Osteocyte (in vitro differentiated cells): ENCODE data around the gene RRP9. TPM values are rescaled to one million over a fixed set of nuclear protein-coding genes. Genes with fewer than 3 reads are reported as not detected.

Source experiments
- DNase-seq: peaks from one replicate; pipeline ENCODE4 v3.0.0; 2021; ENCODE audit warnings: mixed read lengths; ENCODE audit not compliant: unreplicated experiment; ENCODE audit errors: extremely low spot score
- H3K27ac Mint-ChIP-seq: one replicate; pipeline ENCODE4 v1.8.0; 2021; ENCODE audit warnings: mild to moderate bottlenecking, mixed read lengths; ENCODE audit not compliant: unreplicated experiment
- H3K27me3 Mint-ChIP-seq: one replicate; pipeline ENCODE4 v1.8.0; 2021; ENCODE audit warnings: mixed read lengths; ENCODE audit not compliant: unreplicated experiment
- H3K36me3 Mint-ChIP-seq: one replicate; pipeline ENCODE4 v1.8.0; 2021; ENCODE audit warnings: mixed read lengths; ENCODE audit not compliant: unreplicated experiment
- H3K4me1 Mint-ChIP-seq: one replicate; pipeline ENCODE4 v1.8.0; 2021; ENCODE audit warnings: mixed read lengths; ENCODE audit not compliant: unreplicated experiment
- H3K4me3 Mint-ChIP-seq: one replicate; pipeline ENCODE4 v1.8.0; 2021; ENCODE audit warnings: mild to moderate bottlenecking, moderate library complexity, mixed read lengths; ENCODE audit not compliant: unreplicated experiment
- H3K9me3 Mint-ChIP-seq: one replicate; pipeline ENCODE4 v1.8.0; 2021; ENCODE audit warnings: mixed read lengths; ENCODE audit not compliant: unreplicated experiment
- CTCF ChIP-seq: fragments of 200-600 bp; sonication (generic); IDR thresholded peaks from 2 replicates; pipeline ENCODE4 v1.5.0; 2021; ENCODE audit warnings: antibody characterized with exemption, mild to moderate bottlenecking, moderate library complexity
- total RNA-seq: library from RNA; stranded (reverse); gene quantifications from 2 replicates; pipeline ENCODE4 v1.2.1, GENCODE V29; 2021

Gene RRP9
- total RNA-seq, 1 donor from 2014 or later: 20.7 TPM

GRCh38 chr3:51963951-51964451, 22.3 kb upstream of the RRP9 start:
- DNase-seq: no peak
- Mint-ChIP-seq H3K9me3 (no peaks in the 10 kb centered on the region), H3K4me3 (no peak overlapping the region), H3K4me1 (peaks cover 28% of the 10 kb centered on the region), H3K27me3 (no peaks in the 10 kb centered on the region), H3K36me3 (no peaks in the 10 kb centered on the region), H3K27ac (no peak overlapping the region)
- TF ChIP-seq CTCF: no peak

- no peak for TF ChIP-seq CTCF
- H3K4me1 Mint-ChIP-seq: peaks cover 19% of the 10 kb centered on the region
- H3K9me3 Mint-ChIP-seq: no peaks in the 10 kb centered on the region
- H3K27me3 Mint-ChIP-seq: no peaks in the 10 kb centered on the region
- no peak overlapping the region for H3K4me3 Mint-ChIP-seq
- no peak for DNase-seq
- H3K36me3 Mint-ChIP-seq: peaks cover 3% of the 10 kb centered on the region
- H3K27ac Mint-ChIP-seq: no peak overlapping the region
Measured at GRCh38 chr3:51962854-51963530, 21.3 kb upstream of the RRP9 start.

GRCh38 chr3:51961602-51962569, 20.2 kb upstream of the RRP9 start:
- DNase-seq: no peak
- H3K27me3 Mint-ChIP-seq: no peaks in the 10 kb centered on the region
- no peak overlapping the region for H3K27ac Mint-ChIP-seq
- H3K4me1 Mint-ChIP-seq: peaks cover 17% of the 10 kb centered on the region
- H3K4me3 Mint-ChIP-seq: no peak overlapping the region
- H3K9me3 Mint-ChIP-seq: no peaks in the 10 kb centered on the region
- H3K36me3 Mint-ChIP-seq: peaks cover 3% of the 10 kb centered on the region
- TF ChIP-seq CTCF: no peak

GRCh38 chr3:51961011-51961410, 19.3 kb upstream of the RRP9 start:
- no peak overlapping the region for H3K4me3 Mint-ChIP-seq
- no peaks in the 10 kb centered on the region for H3K27me3 Mint-ChIP-seq

More at GRCh38 chr3:51961011-51961410, 19.3 kb upstream of the RRP9 start:
- Mint-ChIP-seq H3K9me3 (no peaks in the 10 kb centered on the region), H3K36me3 (peaks cover 3% of the 10 kb centered on the region), H3K27ac (no peak overlapping the region), H3K4me1 (peaks cover 13% of the 10 kb centered on the region)
- no peak for TF ChIP-seq CTCF
- DNase-seq: no peak
